ENCODE results near the gene GSTA2. TPM values are rescaled to one million over a fixed set of nuclear protein-coding genes. Genes with fewer than 3 reads are reported as not detected.

GSTA2 gene
- total and polyA plus RNA-seq, 7 donors: not detected

DNA sequence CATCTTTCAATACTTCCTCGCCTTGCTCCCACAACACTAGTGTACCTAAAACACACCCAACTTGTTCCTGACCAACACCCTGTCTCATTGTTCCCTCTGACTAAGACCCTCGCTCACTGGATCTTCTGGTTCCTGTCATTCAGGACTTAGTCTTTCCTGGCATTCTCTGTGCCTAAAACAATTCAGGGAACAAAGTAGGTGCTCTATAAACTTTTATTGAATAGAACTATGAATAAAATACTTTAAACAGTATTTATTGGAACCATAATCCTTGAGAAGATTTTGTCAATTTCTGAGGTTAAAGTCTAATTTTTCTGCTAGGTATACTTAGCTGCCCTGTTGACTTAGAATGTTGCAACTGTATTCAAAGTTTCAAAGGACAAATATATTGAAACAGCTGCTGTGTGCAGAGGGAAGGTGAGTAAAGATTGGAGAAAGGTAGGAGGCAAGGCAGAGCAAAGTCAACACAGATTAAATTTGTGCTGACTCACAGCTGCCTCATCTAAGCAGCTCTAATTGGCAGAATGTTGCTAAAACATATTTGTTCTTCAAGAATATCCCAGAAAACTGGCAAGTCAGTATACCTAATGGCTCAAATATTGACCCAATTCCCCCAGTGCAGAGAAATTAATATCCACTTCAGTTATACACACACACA lies 37.6 kb downstream of the GSTA2 start:
- TF ChIP-seq POLR2A (IDR thresholded peaks at IDR 0.05) (no peak), POLR2AphosphoS5 (IDR thresholded peaks at IDR 0.05) (no peak)
- TF ChIP-seq, protein P1, sequence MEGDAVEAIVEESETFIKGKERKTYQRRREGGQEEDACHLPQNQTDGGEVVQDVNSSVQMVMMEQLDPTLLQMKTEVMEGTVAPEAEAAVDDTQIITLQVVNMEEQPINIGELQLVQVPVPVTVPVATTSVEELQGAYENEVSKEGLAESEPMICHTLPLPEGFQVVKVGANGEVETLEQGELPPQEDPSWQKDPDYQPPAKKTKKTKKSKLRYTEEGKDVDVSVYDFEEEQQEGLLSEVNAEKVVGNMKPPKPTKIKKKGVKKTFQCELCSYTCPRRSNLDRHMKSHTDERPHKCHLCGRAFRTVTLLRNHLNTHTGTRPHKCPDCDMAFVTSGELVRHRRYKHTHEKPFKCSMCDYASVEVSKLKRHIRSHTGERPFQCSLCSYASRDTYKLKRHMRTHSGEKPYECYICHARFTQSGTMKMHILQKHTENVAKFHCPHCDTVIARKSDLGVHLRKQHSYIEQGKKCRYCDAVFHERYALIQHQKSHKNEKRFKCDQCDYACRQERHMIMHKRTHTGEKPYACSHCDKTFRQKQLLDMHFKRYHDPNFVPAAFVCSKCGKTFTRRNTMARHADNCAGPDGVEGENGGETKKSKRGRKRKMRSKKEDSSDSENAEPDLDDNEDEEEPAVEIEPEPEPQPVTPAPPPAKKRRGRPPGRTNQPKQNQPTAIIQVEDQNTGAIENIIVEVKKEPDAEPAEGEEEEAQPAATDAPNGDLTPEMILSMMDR (IDR thresholded peaks at IDR 0.05): no peak
- no peak overlapping the region for H3K4me3 ChIP-seq
- no peak for DNase-seq
- H3K27ac ChIP-seq: no peak overlapping the region
- 14 to 61% methylated on average over 2 of the region's 2 CpGs for WGBS, 2 donors
- no peaks in the 10 kb centered on the region for H3K4me1 ChIP-seq
- no peaks in the 10 kb centered on the region for H3K9me3 ChIP-seq
- no peaks in the 10 kb centered on the region for H3K36me3 ChIP-seq
- H3K27me3 ChIP-seq: no peaks in the 10 kb centered on the region
- intact Hi-C loops (cut with DNase I): no loop called here

DNA sequence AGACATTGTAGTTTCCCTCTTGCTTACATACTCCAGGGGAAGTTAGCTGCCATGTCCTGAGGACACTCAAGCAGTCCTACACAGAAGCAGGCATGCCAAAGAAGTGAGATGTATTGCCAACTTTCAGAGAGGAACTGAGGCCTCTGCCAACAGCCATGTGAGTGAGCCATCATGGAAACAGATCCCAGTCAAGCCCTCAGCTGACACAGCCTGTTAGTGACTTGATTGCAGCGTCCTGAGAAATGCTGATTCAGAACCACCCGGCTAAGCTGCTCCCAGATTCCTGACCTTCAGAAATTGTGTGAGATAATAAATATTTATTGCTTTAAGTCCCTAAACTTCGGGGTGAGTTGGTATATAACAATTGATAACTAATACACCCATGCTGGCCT lies 38.1 kb downstream of the GSTA2 start:
- Histone ChIP-seq H3K9me3 (no peaks in the 10 kb centered on the region), H3K27ac (no peak overlapping the region), H3K27me3 (no peaks in the 10 kb centered on the region), H3K4me3 (no peak overlapping the region), H3K36me3 (no peaks in the 10 kb centered on the region), H3K4me1 (no peaks in the 10 kb centered on the region)
- no peak for DNase-seq
- intact Hi-C loops (cut with DNase I): no loop called here
- WGBS, 2 donors: 18 to 58% methylated on average over 3 of the region's 3 CpGs
- TF ChIP-seq, protein P1 (IDR thresholded peaks at IDR 0.05): no peak
- TF ChIP-seq POLR2AphosphoS5 (IDR thresholded peaks at IDR 0.05) (no peak), POLR2A (IDR thresholded peaks at IDR 0.05) (no peak), EP300 (IDR thresholded peaks at IDR 0.05) (no peak)

DNA sequence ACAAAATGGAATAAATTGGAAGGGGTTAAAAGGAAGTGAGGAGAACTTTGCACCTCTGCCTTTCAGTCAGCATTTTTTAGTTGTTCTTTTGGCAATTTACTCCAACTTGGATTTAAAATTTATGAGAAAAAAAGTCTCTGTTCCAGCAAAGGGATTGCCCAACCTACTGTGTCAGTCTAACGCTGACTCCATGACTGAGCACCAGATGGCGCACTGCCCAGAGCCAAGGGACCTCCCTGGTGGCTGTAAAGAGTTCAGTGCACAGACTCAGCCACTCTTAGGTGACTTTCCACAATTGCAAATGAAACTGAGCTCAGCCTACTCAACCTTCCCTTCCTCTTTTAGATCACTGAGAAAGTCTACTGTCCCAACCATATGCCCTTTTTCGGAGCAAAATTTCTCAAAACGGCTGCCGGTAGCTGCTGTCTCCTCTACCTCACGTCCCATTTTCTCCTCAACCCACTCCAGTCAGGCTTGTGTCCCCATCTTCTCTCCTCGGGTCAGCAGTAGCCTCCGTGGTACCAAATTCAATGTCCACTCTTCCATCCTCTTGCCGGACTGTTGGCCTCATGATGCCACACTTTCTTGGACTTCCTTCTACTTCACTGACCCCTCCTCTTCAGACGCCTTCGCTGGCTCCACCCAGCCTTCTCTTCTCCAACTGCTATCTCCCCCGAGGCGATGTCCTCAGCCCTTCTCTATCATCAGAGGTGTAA lies 38.7 kb downstream of the GSTA2 start:
- no peak for DNase-seq
- no peak for TF ChIP-seq POLR2AphosphoS5 (IDR thresholded peaks at IDR 0.05)
- no peak for TF ChIP-seq POLR2A (IDR thresholded peaks at IDR 0.05)
- TF ChIP-seq EP300 (IDR thresholded peaks at IDR 0.05): no peak
- TF ChIP-seq, protein P1 (IDR thresholded peaks at IDR 0.05): no peak
- Histone ChIP-seq H3K27ac (no peak overlapping the region), H3K27me3 (no peaks in the 10 kb centered on the region), H3K4me1 (no peaks in the 10 kb centered on the region), H3K4me3 (no peak overlapping the region), H3K9me3 (no peaks in the 10 kb centered on the region), H3K36me3 (no peaks in the 10 kb centered on the region)
- 65 to 74% methylated on average over 13 of the region's 13 CpGs for WGBS, 2 donors
- intact Hi-C loops (cut with DNase I): no loop called here

DNA sequence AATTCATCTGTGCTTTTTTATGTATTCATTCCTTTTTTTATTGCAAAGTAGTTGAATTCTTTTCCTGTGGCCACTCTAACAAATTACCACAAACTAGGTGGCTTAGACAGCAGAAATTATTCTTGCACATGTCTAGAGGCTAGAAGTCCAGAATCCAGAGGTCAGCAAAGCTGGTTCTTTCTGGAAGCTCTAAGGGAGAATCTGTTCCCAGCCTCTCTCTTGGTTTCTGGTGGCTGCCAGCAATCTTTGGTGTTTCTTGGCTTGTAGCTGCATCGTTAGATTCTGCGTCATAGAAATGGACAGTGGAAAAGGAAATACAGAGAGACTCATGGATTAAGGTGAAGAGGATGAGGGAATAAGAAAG lies 39.3 kb downstream of the GSTA2 start:
- intact Hi-C loops (cut with DNase I): no loop called here
- no peaks in the 10 kb centered on the region for H3K4me1 ChIP-seq
- H3K9me3 ChIP-seq: no peaks in the 10 kb centered on the region
- H3K4me3 ChIP-seq: no peak overlapping the region
- no peak overlapping the region for H3K27ac ChIP-seq
- 33 to 66% methylated on average over 2 of the region's 2 CpGs for WGBS, 2 donors
- H3K27me3 ChIP-seq: no peaks in the 10 kb centered on the region
- no peaks in the 10 kb centered on the region for H3K36me3 ChIP-seq
- TF ChIP-seq POLR2AphosphoS5 (IDR thresholded peaks at IDR 0.05): no peak
- TF ChIP-seq, protein P1 (IDR thresholded peaks at IDR 0.05): no peak
- no peak for TF ChIP-seq EP300 (IDR thresholded peaks at IDR 0.05)
- TF ChIP-seq POLR2A (IDR thresholded peaks at IDR 0.05): no peak
- no peak for DNase-seq
